Fibroblast of villous mesenchyme (primary cell): ENCODE results near the gene ZNF532. TPM values are rescaled to one million over a fixed set of nuclear protein-coding genes. Genes with fewer than 3 reads are reported as not detected.

Experiments used
- DNase-seq: peaks from one replicate; pipeline ENCODE4 v3.0.0-alpha.2; 2010; ENCODE audit warnings: low read depth
- H3K4me3 ChIP-seq: 2 replicates; pipeline ENCODE4 v1.5.1; 2011; ENCODE audit warnings: low read depth, mild to moderate bottlenecking, low read length
- CTCF ChIP-seq: IDR thresholded peaks from 2 replicates; pipeline ENCODE4 v1.5.1; 2012; ENCODE audit warnings: low read depth, mild to moderate bottlenecking, low read length; ENCODE audit not compliant: insufficient read depth
- total RNA-seq: library from RNA; depleted of rRNA; stranded (reverse); fragments of >200 nt; gene quantifications from 2 replicates; pipeline ENCODE4 v1.2.3, GENCODE V29; 2012

Gene ZNF532
- total RNA-seq, 1 donor = 45.8 TPM

GRCh38 chr18:58995663-58996062, 131.0 kb downstream of the ZNF532 start:
- TF ChIP-seq CTCF = no peak
- H3K4me3 ChIP-seq = no peak overlapping the region
- DNase-seq = no peak

GRCh38 chr18:58996131-58996641, 131.5 kb downstream of the ZNF532 start:
- DNase-seq = peak; percentile 99
- no peak for TF ChIP-seq CTCF

GRCh38 chr18:58996696-58997095, 132.0 kb downstream of the ZNF532 start:
- no peak overlapping the region for H3K4me3 ChIP-seq
- TF ChIP-seq CTCF = no peak
- no peak for DNase-seq

More at GRCh38 chr18:58996131-58996641, 131.5 kb downstream of the ZNF532 start:
- no peak overlapping the region for H3K4me3 ChIP-seq

- H3K4me3 ChIP-seq = no peak overlapping the region
- no peak for TF ChIP-seq CTCF
- DNase-seq = peak; percentile 90
Observed at GRCh38 chr18:58997811-58998337, 133.2 kb downstream of the ZNF532 start.

- H3K4me3 ChIP-seq = no peak overlapping the region
- DNase-seq = peak; percentile 78
- TF ChIP-seq CTCF = no peak
Observed at GRCh38 chr18:58998401-58999203, 133.9 kb downstream of the ZNF532 start.

GRCh38 chr18:59001166-59001565, 136.5 kb downstream of the ZNF532 start:
- no peak for TF ChIP-seq CTCF
- no peak overlapping the region for H3K4me3 ChIP-seq
- no peak for DNase-seq
